ENCODE measurements around the gene KRT80. TPM values are rescaled to one million over a fixed set of nuclear protein-coding genes. Genes with fewer than 3 reads are reported as not detected.

Gene KRT80
- polyA plus RNA-seq, 2 of the 4 experiments (the other 2 are of a cell fraction), result 38.3 to 63.1 TPM

DNA sequence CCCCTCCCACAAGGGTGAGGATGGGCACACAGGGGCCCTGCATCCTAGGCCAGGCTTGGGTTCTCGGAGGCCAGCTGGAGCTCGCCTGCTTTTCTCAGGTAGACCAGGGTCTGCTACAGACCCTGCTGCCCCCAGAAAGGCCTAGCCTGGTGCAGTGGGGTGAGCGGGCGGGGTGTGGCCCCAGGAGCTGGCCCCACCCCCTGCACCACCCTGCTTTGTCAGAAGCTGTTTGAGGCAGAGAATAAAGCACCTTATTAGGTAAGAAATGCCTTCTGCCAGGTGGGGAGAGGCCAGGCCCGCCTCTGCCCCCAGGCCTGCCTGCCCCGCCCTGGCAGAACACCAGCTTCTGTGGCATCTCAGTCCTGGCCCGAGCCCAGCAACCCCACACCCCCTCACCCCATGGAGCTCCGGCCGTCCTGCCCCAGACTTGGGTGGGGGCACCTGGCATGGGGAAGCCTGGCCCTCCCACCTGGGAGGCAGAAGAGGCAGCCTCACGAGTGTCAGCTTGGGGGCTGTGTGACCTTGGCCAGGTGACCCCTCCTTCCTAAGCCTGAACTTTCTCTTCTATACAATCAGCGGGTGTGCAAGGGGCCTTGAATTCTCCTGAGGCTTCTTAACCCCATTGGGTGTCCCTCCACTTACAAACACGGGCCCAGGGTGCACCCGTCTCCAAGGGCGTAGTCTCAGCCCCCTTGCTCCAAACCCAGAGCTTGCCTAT, 43.2 kb downstream of the KRT80 start (continued):
- TF ChIP-seq ZNF302 (CRISPR knock-in tag; IDR thresholded peaks at IDR 0.05) (peak; percentile 91; the same call in 1 of the 2 replicates), POLR2A (IDR thresholded peaks at IDR 0.05; ENCODE audit: low read length) (no peak), HOXA7 (CRISPR knock-in tag; IDR thresholded peaks at IDR 0.05) (no peak), RNF2 (IDR thresholded peaks at IDR 0.05; ENCODE audit: borderline replicate concordance, low read depth) (no peak)
- TF ChIP-seq, protein P1, sequence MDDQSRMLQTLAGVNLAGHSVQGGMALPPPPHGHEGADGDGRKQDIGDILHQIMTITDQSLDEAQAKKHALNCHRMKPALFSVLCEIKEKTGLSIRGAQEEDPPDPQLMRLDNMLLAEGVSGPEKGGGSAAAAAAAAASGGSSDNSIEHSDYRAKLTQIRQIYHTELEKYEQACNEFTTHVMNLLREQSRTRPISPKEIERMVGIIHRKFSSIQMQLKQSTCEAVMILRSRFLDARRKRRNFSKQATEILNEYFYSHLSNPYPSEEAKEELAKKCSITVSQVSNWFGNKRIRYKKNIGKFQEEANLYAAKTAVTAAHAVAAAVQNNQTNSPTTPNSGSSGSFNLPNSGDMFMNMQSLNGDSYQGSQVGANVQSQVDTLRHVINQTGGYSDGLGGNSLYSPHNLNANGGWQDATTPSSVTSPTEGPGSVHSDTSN (IDR thresholded peaks at IDR 0.05), result peak; percentile 51; the same call in 1 of the 2 replicates

DNA sequence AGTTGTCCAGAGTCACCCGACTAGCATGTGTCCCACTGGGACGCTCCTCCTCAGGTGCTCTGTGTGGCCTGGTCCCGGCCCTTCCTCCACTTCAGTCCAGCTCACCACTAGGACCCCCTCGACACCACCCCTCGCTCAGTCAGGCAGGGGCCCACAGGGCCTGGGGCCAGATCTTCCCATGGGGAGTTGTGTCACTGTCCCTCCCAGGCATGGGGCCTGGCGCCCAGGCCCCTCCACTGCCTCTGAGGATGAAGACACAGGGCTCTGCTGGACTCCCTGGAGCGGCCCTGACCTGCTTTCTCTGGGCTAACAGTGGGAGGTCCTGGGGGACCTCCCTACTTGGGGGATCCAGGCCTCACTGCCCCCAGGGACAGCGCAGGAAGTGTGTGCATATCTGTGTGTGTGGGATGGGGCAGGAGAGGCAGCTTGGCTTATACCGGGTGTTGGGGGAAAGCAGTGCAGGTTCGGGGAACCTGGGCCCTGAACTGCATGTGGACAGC, 43.8 kb downstream of the KRT80 start:
- POLR2A ChIA-PET, result interaction anchor here (0.8 to 3.7 kb wide), 25 partner anchors 44 to 833 kb away, joined by 3 to 75 read pairs (median 6); partner anchors contain the start of genes KRT7, KRT8 and KRT80
- H3K9me3 ChIP-seq, result no peaks in the 10 kb centered on the region
- WGBS (ENCODE audit: missing lambda C conversion rate), result 0% methylated on average over 9 of the region's 10 CpGs
- FAIRE-seq, result peak; percentile 51
- DNase-seq (ENCODE audit: low read depth in 1 of 2, low spot score in 1 of 2), result peak in 1 of 2 experiments; percentile 87
- CTCF ChIA-PET, result interaction anchor here (0.7 to 19.3 kb wide), 24 partner anchors 8 to 831 kb away, joined by 3 to 833 read pairs (median 4); partner anchors contain the start of gene KRT7
- H3K4me1 ChIP-seq, result peaks cover 98% of the 10 kb centered on the region
- H3K4me2 ChIP-seq, result peak overlapping the region; percentile 74
- peak; percentile 8 to 18 for ATAC-seq
- peak overlapping the region; percentile 100 for H3K27ac ChIP-seq
- H3K4me3 ChIP-seq, result no peak overlapping the region
- TF ChIP-seq HDAC2 (IDR thresholded peaks at IDR 0.05), result no peak
- TF ChIP-seq NPAS2 (CRISPR knock-in tag; IDR thresholded peaks at IDR 0.05; ENCODE audit: borderline replicate concordance), result peak; percentile 71; the same call in 1 of the 2 replicates
- TF ChIP-seq SREBF2 (IDR thresholded peaks at IDR 0.05), result no peak
- TF ChIP-seq RARB (CRISPR knock-in tag; IDR thresholded peaks at IDR 0.05), result peak; percentile 87
- TF ChIP-seq, protein P2, sequence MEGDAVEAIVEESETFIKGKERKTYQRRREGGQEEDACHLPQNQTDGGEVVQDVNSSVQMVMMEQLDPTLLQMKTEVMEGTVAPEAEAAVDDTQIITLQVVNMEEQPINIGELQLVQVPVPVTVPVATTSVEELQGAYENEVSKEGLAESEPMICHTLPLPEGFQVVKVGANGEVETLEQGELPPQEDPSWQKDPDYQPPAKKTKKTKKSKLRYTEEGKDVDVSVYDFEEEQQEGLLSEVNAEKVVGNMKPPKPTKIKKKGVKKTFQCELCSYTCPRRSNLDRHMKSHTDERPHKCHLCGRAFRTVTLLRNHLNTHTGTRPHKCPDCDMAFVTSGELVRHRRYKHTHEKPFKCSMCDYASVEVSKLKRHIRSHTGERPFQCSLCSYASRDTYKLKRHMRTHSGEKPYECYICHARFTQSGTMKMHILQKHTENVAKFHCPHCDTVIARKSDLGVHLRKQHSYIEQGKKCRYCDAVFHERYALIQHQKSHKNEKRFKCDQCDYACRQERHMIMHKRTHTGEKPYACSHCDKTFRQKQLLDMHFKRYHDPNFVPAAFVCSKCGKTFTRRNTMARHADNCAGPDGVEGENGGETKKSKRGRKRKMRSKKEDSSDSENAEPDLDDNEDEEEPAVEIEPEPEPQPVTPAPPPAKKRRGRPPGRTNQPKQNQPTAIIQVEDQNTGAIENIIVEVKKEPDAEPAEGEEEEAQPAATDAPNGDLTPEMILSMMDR (IDR thresholded peaks at IDR 0.05), result no peak
- peak; percentile 42; the same call in 1 of the 2 replicates for TF ChIP-seq POLR2A (IDR thresholded peaks at IDR 0.05; ENCODE audit: low read length)
- TF ChIP-seq CBX2 (IDR thresholded peaks at IDR 0.05; ENCODE audit: borderline replicate concordance, low read depth), result no peak
- peak; percentile 93 for TF ChIP-seq HOXB13 (CRISPR knock-in tag; IDR thresholded peaks at IDR 0.05; ENCODE audit: low read depth)
- TF ChIP-seq EHF (CRISPR knock-in tag; IDR thresholded peaks at IDR 0.05), result peak; percentile 91
- TF ChIP-seq BCL3 (IDR thresholded peaks at IDR 0.05), result no peak
- peak; percentile 75 for TF ChIP-seq ZSCAN20 (CRISPR knock-in tag; IDR thresholded peaks at IDR 0.05)
- no peak; the same call in 1 of the 2 replicates for TF ChIP-seq RFX5 (IDR thresholded peaks at IDR 0.05)
- peak; percentile 88 for TF ChIP-seq FOSB (CRISPR knock-in tag; IDR thresholded peaks at IDR 0.05)
- TF ChIP-seq BHLHE40 (IDR thresholded peaks at IDR 0.05; ENCODE audit: low read depth, low read length), result no peak
- peak; percentile 45 for TF ChIP-seq HOXB5 (CRISPR knock-in tag; IDR thresholded peaks at IDR 0.05)
- TF ChIP-seq ZFP36 (IDR thresholded peaks at IDR 0.05; ENCODE audit: borderline replicate concordance, partially characterized antibody), result no peak
- peak; percentile 93 for TF ChIP-seq HMGXB4 (CRISPR knock-in tag; IDR thresholded peaks at IDR 0.05; ENCODE audit: borderline replicate concordance)
- TF ChIP-seq, protein P3, sequence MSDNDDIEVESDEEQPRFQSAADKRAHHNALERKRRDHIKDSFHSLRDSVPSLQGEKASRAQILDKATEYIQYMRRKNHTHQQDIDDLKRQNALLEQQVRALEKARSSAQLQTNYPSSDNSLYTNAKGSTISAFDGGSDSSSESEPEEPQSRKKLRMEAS (IDR thresholded peaks at IDR 0.05), result no peak
- TF ChIP-seq MAFK (IDR thresholded peaks at IDR 0.05; ENCODE audit: partially characterized antibody), result no peak
- peak; percentile 4 for TF ChIP-seq FOXS1 (CRISPR knock-in tag; IDR thresholded peaks at IDR 0.05)
- TF ChIP-seq ZNF302 (CRISPR knock-in tag; IDR thresholded peaks at IDR 0.05), result peak; percentile 91
- peak; percentile 90 for TF ChIP-seq HOXA7 (CRISPR knock-in tag; IDR thresholded peaks at IDR 0.05)
- TF ChIP-seq RAD21 (conservative IDR thresholded peaks at IDR 0.05 in 1 of 2, IDR thresholded peaks at IDR 0.05 in 1 of 2), result no peak
- no peak for TF ChIP-seq JUN (IDR thresholded peaks at IDR 0.05)
- TF ChIP-seq CBX8 (IDR thresholded peaks at IDR 0.05), result no peak
- TF ChIP-seq KDM5A (IDR thresholded peaks at IDR 0.05), result no peak
- TF ChIP-seq, protein P4, sequence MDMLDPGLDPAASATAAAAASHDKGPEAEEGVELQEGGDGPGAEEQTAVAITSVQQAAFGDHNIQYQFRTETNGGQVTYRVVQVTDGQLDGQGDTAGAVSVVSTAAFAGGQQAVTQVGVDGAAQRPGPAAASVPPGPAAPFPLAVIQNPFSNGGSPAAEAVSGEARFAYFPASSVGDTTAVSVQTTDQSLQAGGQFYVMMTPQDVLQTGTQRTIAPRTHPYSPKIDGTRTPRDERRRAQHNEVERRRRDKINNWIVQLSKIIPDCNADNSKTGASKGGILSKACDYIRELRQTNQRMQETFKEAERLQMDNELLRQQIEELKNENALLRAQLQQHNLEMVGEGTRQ (IDR thresholded peaks at IDR 0.05), result no peak
- no peak for TF ChIP-seq GATA3 (IDR thresholded peaks at IDR 0.05; ENCODE audit: borderline replicate concordance)
